HEK293 (cell line): ENCODE measurements around the gene ZNF8.

ENCODE experiments used
- AEBP2 ChIP-seq: fragments of 450-650 bp; formaldehyde crosslinking; IDR thresholded peaks from 2 replicates; pipeline ENCODE4 v1.5.1; 2016; ENCODE audit warnings: missing biosample characterization, missing genetic modification characterization, borderline replicate concordance
- CTCF ChIP-seq: fragments of 450-650 bp; formaldehyde crosslinking; IDR thresholded peaks from 2 replicates; pipeline ENCODE4 v1.5.1; 2016; ENCODE audit warnings: missing biosample characterization, missing genetic modification characterization
- ZNF157 ChIP-seq: fragments of 450-650 bp; formaldehyde crosslinking; IDR thresholded peaks from 2 replicates; pipeline ENCODE4 v1.5.1; 2016; ENCODE audit warnings: missing biosample characterization, missing genetic modification characterization
- ZNF274 ChIP-seq, 2 experiments: fragments of 200-500 bp in 1 of 2; fragments of 450-650 bp in 1 of 2; sonication (Bioruptor generic) in 1 of 2; formaldehyde crosslinking in 1 of 2; IDR thresholded peaks; 2 replicates each; pipeline versions ENCODE4 v1.5.1 to v1.6.1; 2014 to 2016; ENCODE audit warnings: borderline replicate concordance in 1 of 2, inconsistent platforms in 1 of 2, low read length in 1 of 2, missing biosample characterization in 1 of 2, missing genetic modification characterization in 1 of 2
- ZNF302 ChIP-seq: fragments of 450-650 bp; formaldehyde crosslinking; IDR thresholded peaks from 2 replicates; pipeline ENCODE4 v1.5.1; 2016; ENCODE audit warnings: missing biosample characterization, missing genetic modification characterization, low read depth
- ZNF366 ChIP-seq: fragments of 450-650 bp; formaldehyde crosslinking; conservative IDR thresholded peaks from 2 replicates; pipeline ENCODE4 v1.5.1; 2016; ENCODE audit warnings: missing biosample characterization, missing genetic modification characterization
- ZNF558 ChIP-seq: fragments of 450-650 bp; formaldehyde crosslinking; IDR thresholded peaks from 2 replicates; pipeline ENCODE4 v1.5.1; 2016; ENCODE audit warnings: missing biosample characterization, missing genetic modification characterization
- ZNF701 ChIP-seq: fragments of 450-650 bp; formaldehyde crosslinking; IDR thresholded peaks from 2 replicates; pipeline ENCODE4 v1.5.1; 2016; ENCODE audit warnings: missing biosample characterization, missing genetic modification characterization
- TF ChIP-seq, protein P1 (sequence below): fragments of 450-650 bp; formaldehyde crosslinking; conservative IDR thresholded peaks from 2 replicates; pipeline ENCODE4 v1.5.1; 2016; ENCODE audit warnings: low read depth, missing biosample characterization, missing genetic modification characterization

DNA sequence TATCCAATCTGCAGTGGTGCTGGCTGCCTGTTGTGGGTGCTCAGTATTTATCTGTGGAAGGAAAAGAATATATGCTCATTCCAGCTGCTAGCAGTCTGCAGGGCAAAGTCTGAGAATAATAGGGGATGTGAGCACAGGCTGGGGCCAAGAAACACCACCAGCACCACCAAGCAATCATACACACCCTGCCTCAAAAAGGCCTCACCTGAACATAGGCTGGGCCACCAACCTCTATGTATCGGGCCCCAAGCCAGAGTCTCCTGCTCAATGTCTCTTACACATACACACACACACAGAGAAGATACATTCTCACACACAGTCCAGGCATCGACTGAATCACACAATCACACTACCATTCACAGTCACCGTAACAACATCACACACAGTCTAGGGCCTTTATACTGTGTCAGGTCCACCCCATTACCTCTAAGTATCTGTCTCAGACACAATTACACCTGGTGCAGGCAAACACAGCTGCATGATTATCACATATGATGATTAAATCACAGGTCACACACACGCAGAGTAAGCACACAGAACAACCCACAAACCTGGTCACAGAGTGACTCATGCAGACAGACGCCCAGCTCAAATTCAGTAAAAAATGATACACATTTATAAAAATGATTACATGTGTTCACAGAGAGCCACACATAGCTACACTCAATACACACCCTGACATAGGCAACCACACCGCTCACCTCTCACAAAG lies 46.7 kb downstream of the ZNF8 start:
- TF ChIP-seq ZNF302 (tag by site-specific recombination) (no peak), ZNF558 (tag by site-specific recombination) (no peak), CTCF (tag by site-specific recombination) (no peak), AEBP2 (tag by site-specific recombination) (no peak), ZNF157 (tag by site-specific recombination) (no peak), ZNF701 (tag by site-specific recombination) (no peak), ZNF274 (IDR thresholded peaks at IDR 0.05; ENCODE audit: low read length) (no peak), ZNF274 (tag by site-specific recombination; IDR thresholded peaks at IDR 0.05; ENCODE audit: borderline replicate concordance) (no peak), ZNF366 (no peak)
- TF ChIP-seq, protein P1, sequence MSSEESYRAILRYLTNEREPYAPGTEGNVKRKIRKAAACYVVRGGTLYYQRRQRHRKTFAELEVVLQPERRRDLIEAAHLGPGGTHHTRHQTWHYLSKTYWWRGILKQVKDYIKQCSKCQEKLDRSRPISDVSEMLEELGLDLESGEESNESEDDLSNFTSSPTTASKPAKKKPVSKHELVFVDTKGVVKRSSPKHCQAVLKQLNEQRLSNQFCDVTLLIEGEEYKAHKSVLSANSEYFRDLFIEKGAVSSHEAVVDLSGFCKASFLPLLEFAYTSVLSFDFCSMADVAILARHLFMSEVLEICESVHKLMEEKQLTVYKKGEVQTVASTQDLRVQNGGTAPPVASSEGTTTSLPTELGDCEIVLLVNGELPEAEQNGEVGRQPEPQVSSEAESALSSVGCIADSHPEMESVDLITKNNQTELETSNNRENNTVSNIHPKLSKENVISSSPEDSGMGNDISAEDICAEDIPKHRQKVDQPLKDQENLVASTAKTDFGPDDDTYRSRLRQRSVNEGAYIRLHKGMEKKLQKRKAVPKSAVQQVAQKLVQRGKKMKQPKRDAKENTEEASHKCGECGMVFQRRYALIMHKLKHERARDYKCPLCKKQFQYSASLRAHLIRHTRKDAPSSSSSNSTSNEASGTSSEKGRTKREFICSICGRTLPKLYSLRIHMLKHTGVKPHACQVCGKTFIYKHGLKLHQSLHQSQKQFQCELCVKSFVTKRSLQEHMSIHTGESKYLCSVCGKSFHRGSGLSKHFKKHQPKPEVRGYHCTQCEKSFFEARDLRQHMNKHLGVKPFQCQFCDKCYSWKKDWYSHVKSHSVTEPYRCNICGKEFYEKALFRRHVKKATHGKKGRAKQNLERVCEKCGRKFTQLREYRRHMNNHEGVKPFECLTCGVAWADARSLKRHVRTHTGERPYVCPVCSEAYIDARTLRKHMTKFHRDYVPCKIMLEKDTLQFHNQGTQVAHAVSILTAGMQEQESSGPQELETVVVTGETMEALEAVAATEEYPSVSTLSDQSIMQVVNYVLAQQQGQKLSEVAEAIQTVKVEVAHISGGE (tag by site-specific recombination) = no peak
